Esophagus (tissue), 2 donors: Measurements from ENCODE around the gene RNF150. TPM values are rescaled to one million over a fixed set of nuclear protein-coding genes. Genes with fewer than 3 reads are reported as not detected.
"Not testable (repeated sequence)": the region's sequence is repeated elsewhere in the genome, so short reads cannot be mapped to it uniquely, and the experiment has no call there.

Source experiments
- H3K27ac ChIP-seq, 2 donors: one replicate each; pipeline ENCODE4 v1.5.1; 2013; ENCODE audit warnings: low read depth in 2 of 2, mild to moderate bottlenecking in 2 of 2, inconsistent platforms in 1 of 2, low read length in 1 of 2, moderate library complexity in 1 of 2
- H3K27me3 ChIP-seq, 2 donors: one replicate each; pipeline ENCODE4 v1.6.1; 2013; ENCODE audit warnings: low read length in 2 of 2, control low read depth in 1 of 2, mild to moderate bottlenecking in 1 of 2; ENCODE audit not compliant: insufficient read depth in 2 of 2, control insufficient read depth in 1 of 2
- H3K36me3 ChIP-seq, 2 donors: one replicate each; pipeline ENCODE4 v1.6.1; 2013; ENCODE audit warnings: low read length in 1 of 2; ENCODE audit not compliant: control insufficient read depth in 2 of 2, insufficient read depth in 2 of 2
- H3K4me1 ChIP-seq, 2 donors: one replicate each; pipeline ENCODE4 v1.6.1; 2013; ENCODE audit warnings: low read length in 1 of 2; ENCODE audit not compliant: control insufficient read depth in 2 of 2, insufficient read depth in 2 of 2
- H3K4me3 ChIP-seq, 2 donors: one replicate each; pipeline ENCODE4 v1.5.1; 2013; ENCODE audit warnings: low read length in 2 of 2, mild to moderate bottlenecking in 2 of 2, low read depth in 1 of 2, moderate library complexity in 1 of 2
- H3K9me3 ChIP-seq, 2 donors: one replicate each; pipeline ENCODE4 v1.6.1; 2013; ENCODE audit warnings: mild to moderate bottlenecking in 2 of 2, low read depth in 1 of 2, low read length in 1 of 2, moderate library complexity in 1 of 2; ENCODE audit not compliant: control insufficient read depth in 2 of 2, insufficient read depth in 1 of 2
- WGBS, 2 donors: extraction: QIAGEN DNeasy Blood & Tissue Kit; methylation state at CpG; one replicate each; pipeline ENCODE4 v1.1.7; 2013; 5-methylcytosine and 5-hydroxymethylcytosine counted together
- polyA plus RNA-seq, 2 donors: library from polyadenylated mRNA; stranded (reverse); fragments of 200-250 nt; gene quantifications; one replicate each; pipeline ENCODE4 v1.2.3, GENCODE V29; 2013
- donor health status: healthy with polysubstance abuse.
- donor health status: Bipolar disorder and iron deficiency.

Gene RNF150
- polyA plus RNA-seq, 2 donors: 0.41 to 0.87 TPM

GRCh38 chr4:141062651-141063050, 70.6 kb downstream of the RNF150 start:
- Histone ChIP-seq H3K27ac (no peak overlapping the region), H3K36me3 (no peaks in the 10 kb centered on the region), H3K9me3 (no peaks in the 10 kb centered on the region), H3K27me3 (no peaks in the 10 kb centered on the region), H3K4me1 (no peaks in the 10 kb centered on the region), H3K4me3 (no peak overlapping the region)
- 79 to 83% methylated on average over 4 of the region's 4 CpGs for WGBS, 2 donors

GRCh38 chr4:141058591-141059512, 74.4 kb downstream of the RNF150 start:
- Histone ChIP-seq H3K9me3 (no peaks in the 10 kb centered on the region), H3K27ac (no peak overlapping the region), H3K27me3 (no peaks in the 10 kb centered on the region), H3K4me1 (no peaks in the 10 kb centered on the region), H3K36me3 (no peaks in the 10 kb centered on the region), H3K4me3 (no peak overlapping the region)
- 68 to 78% methylated on average over 4 of the region's 4 CpGs for WGBS, 2 donors

- Histone ChIP-seq H3K4me1 (no peaks in the 10 kb centered on the region), H3K27me3 (no peaks in the 10 kb centered on the region), H3K9me3 (no peaks in the 10 kb centered on the region), H3K36me3 (no peaks in the 10 kb centered on the region), H3K4me3 (no peak overlapping the region), H3K27ac (no peak overlapping the region)
- WGBS, 2 donors: 73 to 75% methylated on average over 2 of the region's 2 CpGs
Observed at GRCh38 chr4:141057582-141057981, 75.7 kb downstream of the RNF150 start.

- H3K9me3 ChIP-seq: no peaks in the 10 kb centered on the region
- 91 to 93% methylated on average over 3 of the region's 3 CpGs for WGBS, 2 donors
- no peak overlapping the region for H3K27ac ChIP-seq
- H3K4me3 ChIP-seq: no peak overlapping the region
- H3K27me3 ChIP-seq: no peaks in the 10 kb centered on the region
- H3K4me1 ChIP-seq: no peaks in the 10 kb centered on the region
- no peaks in the 10 kb centered on the region for H3K36me3 ChIP-seq
Observed at GRCh38 chr4:141056473-141056872, 76.8 kb downstream of the RNF150 start.

- Histone ChIP-seq H3K36me3 (no peaks in the 10 kb centered on the region), H3K27me3 (no peaks in the 10 kb centered on the region), H3K27ac (no peak overlapping the region), H3K4me1 (no peaks in the 10 kb centered on the region), H3K4me3 (no peak overlapping the region), H3K9me3 (peaks cover 3 to 5% of the 10 kb centered on the region in 2 donors)
- 87 to 91% methylated on average over 2 of the region's 2 CpGs for WGBS, 2 donors
Observed at GRCh38 chr4:141054446-141054845, 78.8 kb downstream of the RNF150 start.

- H3K27ac ChIP-seq, H3K36me3 ChIP-seq, H3K9me3 ChIP-seq, H3K4me3 ChIP-seq, H3K4me1 ChIP-seq, H3K27me3 ChIP-seq: not testable (repeated sequence)
- WGBS, 2 donors: 88 to 100% methylated on average over 1 of the region's 1 CpG
Observed at GRCh38 chr4:141050999-141051398, 82.3 kb downstream of the RNF150 start.

GRCh38 chr4:141047228-141047884, 85.9 kb downstream of the RNF150 start:
- Histone ChIP-seq H3K9me3 (peaks cover 5 to 6% of the 10 kb centered on the region in 2 donors), H3K4me1 (no peaks in the 10 kb centered on the region), H3K27me3 (no peaks in the 10 kb centered on the region), H3K4me3 (no peak overlapping the region), H3K27ac (no peak overlapping the region), H3K36me3 (no peaks in the 10 kb centered on the region)
- 25 to 41% methylated on average over 7 of the region's 7 CpGs for WGBS, 2 donors

- 23 to 35% methylated on average over 3 of the region's 3 CpGs for WGBS, 2 donors
- Histone ChIP-seq H3K9me3 (peaks cover 5 to 6% of the 10 kb centered on the region in 2 donors), H3K36me3 (no peaks in the 10 kb centered on the region), H3K27ac (no peak overlapping the region), H3K4me3 (no peak overlapping the region), H3K4me1 (no peaks in the 10 kb centered on the region), H3K27me3 (no peaks in the 10 kb centered on the region)
Observed at GRCh38 chr4:141046255-141046654, 87.0 kb downstream of the RNF150 start.

GRCh38 chr4:141045848-141046247, 87.4 kb downstream of the RNF150 start:
- Histone ChIP-seq H3K36me3 (no peaks in the 10 kb centered on the region), H3K4me1 (no peaks in the 10 kb centered on the region), H3K4me3 (no peak overlapping the region), H3K27ac (no peak overlapping the region), H3K27me3 (no peaks in the 10 kb centered on the region), H3K9me3 (peaks cover 3 to 6% of the 10 kb centered on the region in 2 donors)
- WGBS, 2 donors: 62 to 71% methylated on average over 4 of the region's 4 CpGs
